ELF-1 (cell line): ENCODE results near the gene FAAP20.

Experiments used
- DNase-seq: peaks from one replicate; pipeline ENCODE4 v3.0.0-alpha.2; 2016; ENCODE audit warnings: low read depth, low spot score

FAAP20 gene

DNA sequence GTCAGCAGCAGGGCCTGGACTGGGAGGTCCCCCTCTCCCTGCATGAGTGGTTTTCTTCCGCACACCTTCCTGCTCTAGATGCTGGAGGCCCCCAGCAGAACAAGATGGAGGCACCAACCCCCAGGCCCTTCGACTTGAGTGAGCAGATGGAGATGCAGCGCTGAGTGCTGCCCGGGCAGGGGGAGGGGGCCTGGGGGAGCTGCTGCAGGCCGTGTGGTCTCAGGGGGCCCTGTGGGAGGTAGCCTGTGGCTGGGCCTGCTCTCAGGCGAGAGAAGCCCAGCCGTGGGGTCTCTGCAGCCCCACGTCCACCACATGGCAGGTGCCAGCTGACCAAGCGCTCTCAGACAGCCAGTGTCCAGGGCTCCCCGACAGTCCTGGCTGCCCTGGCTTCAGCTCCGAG lies 1.2 kb upstream of the FAAP20 start:
- DNase-seq: no peak

DNA sequence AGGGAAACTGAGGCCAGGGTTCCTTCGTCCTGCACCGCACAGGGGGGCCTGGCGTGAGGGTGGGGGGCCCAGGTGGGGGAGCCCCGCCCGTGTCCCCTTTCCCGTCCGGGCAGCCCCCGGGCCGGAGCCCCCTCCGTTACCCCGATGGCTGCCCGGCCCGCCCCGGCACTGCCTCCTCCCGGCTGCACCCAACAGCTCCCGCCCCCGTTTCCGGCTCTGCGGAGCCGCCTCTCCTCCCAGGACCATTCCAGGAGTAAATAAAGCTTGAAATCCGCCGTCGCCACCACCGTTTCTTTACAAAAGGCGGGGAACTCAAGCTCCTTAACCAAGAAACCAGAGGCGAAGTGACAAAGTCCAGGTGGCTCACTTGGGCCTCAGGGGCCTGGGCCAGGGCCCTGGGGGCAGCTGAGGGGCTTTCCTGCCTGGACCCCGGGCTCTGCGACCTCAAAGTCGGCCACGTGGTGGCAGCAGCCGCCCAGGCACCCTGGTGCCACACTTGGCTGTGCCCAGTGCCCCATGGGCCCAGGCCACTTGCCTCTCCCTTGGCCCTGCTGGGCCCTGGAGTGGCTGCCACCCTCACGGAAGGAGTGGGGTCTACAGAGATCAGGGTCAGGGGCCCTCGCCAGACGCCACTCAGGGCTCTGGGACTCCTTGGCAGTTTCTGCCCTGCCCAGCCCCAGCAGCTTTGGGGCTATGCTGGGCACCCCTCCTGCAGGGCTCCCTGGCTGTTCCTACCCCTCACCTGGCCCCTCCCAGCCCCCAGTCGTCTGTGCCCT lies 514 bp upstream of the FAAP20 start:
- DNase-seq: peak; percentile 93

DNA sequence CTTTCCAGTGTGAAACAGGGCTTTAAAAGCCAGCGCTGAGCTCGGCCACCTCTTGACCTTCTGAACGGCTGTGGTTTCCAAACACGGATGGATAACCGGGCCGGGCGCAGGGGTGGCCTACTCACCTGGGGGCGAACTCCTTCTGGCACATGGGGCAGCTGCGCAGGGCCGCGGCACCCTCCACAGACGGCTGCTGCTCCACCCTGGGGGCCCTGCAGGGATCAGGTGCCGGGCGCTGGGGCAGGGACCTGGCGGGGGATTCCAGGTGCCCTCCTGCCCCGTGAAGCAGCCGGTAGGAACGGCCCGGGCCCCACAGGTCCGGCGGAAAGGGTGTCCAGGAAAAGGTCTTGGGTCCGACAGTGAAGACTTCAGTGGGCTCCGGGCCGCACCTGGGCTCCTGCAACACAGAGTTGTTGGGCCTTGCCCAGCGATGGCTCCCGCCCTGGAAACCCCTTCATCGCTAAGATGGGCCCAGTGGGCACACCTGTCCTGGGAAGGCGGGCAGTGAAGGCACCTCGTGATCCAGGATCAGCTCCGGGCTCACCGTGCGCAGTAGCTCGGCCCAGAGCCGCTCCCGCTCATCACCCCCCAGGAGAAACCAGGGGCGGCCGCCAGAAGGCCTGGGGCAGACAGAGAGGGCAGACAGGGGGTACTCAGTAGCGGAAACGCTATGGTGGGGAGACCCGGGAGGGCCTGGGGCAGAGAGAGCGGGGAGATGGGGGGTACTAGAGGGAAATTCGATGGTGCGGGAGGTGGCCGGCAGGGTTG lies 874 bp downstream of the FAAP20 start:
- DNase-seq: no peak

DNA sequence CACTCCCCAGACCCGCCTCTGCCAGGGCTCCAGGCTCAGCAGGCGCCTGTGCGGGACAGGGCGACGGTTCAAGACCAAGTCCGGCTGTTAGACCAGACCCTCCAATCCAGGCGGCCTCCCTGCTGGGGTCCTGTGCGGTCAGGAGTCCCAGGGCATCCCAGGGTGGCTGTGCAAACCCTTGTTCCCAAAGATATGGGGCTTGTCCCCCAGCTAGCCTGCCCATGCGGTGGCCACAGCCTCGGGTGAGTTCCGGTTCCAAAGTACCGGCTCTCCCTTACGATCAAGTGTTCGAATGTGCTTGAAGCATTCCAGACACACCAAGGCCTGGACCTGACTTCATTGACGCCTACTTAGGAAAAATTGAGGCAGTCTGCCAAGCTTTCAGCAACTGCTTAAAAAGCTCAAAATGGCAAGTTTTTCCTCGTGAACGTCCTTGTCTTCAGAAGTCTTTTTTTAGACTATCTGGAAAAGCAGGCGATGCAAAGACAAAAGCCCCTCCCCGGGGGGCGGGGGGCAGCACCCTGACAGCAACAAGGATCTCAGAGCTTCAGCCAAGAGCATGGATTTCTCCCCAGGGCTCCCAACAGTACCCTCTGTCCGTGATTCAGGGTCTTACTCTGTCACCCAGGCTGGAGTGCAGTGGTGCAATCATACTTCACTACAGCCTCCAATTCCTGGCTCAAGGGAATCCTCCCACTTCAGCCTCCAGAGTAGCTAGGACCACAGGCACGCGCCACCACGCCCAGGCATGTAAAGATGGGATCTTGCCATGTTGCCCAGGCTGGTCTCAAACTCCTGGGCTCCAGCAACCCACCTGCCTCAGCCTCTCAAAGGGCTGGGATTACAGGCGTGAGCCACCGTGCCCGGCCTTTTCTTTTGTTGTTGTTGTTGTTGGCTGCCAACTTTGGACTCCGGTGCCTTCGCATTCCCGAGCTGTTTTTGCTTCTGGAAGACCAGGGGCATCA lies 2.3 kb downstream of the FAAP20 start:
- no peak for DNase-seq

DNA sequence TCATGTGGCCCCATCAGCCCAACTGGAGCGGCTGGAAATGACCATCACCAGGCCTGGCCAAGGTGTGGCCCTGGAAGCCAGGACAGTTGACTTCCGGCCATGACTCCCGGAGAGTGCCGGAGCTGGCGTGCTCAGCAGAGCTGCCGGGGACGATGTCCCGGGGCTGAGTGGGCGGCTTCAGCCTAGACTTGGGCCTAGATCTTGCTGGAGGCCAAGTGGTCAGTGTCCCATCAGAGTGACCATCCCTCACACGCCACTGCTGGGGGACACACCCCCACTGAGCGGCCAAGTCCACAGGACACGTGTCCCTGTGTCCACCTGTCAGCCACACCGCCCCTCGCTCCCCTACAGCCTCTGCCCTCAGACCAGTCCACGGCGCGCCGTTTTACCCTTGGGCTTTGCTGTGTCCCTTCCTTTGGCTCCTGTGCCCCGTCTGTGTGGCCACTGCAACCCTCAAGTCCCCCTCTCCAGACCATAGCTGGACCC lies 4.0 kb downstream of the FAAP20 start:
- DNase-seq: no peak

DNA sequence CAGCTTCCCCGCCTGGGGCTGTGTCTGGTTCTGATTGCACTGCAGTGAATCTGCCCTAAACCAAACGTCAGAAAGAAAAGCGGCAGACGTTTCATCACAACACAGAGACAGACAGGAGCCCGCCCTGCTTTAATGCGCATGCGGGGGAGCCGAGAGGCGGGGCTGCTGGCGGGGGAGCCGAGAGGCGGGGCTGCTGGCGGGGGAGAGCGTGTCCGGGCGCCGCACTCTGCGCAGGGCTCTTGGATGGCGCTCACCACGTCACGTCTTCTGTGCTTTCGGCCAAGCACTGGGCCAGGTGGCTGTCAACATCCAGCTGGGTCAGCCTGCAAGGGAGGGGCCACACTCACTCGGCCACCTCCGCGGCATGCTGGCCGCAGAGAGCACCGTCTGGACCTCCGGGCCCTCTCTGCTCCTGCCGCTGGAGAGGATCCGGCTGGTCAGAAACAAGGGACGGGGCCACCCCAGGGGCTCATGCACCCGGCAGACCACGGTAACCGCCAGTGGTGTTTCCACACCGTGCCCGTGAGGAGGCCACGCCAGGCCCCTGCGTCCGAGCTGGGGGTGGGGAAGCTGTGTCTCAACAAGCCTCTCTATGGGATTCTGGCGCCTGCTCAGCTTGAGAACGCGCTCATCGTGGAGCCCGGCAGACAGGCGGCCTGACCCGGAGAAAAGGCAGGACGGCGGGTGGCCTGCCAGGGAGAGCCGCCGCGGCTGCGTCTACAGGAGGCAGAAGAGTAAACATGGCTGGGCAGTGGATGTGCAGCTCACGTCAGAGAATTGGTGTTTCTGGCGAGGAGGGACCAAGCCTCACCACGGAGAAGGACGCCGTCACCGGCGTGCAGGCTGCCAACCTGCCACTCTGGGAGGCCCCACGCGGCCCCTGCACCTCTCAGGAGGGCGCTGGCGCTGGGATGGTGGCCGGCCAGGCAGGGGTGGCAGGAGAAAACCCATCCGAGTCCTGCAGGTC lies 4.8 kb downstream of the FAAP20 start:
- DNase-seq: peak; percentile 97

DNA sequence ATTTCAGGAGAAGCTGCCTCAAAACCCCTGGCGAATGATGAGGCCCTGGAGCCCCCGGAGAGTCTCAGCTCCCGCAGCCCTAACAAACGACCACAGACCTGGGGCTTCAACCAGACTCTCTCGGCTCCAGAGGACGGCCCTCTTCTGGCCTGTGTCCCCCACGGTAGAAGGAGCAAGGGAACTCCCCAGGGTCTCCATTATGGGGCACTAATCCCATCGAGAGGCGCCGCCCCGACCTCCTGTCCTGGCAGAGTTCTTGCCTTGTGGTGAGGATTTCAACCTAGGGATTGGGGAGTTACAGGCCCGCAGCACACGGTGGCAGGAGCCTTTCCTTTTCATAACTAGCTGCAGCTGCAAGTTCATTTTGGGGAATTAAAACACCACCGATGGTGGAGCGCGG lies 6.2 kb downstream of the FAAP20 start:
- DNase-seq: no peak

DNA sequence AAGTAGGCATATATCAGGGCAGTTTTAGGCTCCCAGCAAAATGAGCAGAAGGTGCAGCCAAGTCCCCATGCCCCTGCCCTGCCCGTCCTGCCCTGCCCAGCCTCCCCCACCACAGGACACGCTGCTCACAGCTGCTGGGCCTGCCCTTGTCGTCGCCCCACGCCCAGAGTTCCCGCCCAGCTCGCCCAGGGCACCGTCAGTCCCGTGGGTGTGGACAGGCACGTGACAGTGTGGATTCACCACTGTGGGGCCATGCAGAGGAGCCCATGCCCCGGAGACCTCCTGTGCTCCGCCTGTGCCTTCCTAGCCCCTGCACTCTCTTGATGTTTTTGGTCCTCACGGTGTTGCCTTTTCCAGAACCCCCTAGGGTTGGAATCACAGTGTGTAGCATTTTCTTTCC lies 7.0 kb downstream of the FAAP20 start:
- no peak for DNase-seq

DNA sequence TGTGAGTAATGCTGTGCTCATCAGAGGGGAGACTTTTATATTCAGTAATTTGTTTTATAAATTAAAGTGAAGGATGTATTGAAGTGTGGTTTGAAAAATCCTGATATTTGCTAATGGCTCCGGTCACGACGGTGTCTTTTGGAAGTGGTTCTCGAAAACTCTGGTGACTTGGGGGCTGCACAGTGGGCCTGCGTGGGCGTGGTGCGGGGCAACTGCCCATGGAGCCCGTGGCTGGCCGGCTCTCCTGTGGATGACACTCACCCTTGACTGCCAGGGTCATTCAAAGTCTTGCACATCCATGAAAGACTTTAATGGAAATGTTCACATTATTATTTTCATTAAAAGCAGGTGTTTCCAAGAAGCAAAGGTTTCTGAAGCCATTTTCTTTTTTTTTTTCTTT lies 7.7 kb downstream of the FAAP20 start:
- no peak for DNase-seq

DNA sequence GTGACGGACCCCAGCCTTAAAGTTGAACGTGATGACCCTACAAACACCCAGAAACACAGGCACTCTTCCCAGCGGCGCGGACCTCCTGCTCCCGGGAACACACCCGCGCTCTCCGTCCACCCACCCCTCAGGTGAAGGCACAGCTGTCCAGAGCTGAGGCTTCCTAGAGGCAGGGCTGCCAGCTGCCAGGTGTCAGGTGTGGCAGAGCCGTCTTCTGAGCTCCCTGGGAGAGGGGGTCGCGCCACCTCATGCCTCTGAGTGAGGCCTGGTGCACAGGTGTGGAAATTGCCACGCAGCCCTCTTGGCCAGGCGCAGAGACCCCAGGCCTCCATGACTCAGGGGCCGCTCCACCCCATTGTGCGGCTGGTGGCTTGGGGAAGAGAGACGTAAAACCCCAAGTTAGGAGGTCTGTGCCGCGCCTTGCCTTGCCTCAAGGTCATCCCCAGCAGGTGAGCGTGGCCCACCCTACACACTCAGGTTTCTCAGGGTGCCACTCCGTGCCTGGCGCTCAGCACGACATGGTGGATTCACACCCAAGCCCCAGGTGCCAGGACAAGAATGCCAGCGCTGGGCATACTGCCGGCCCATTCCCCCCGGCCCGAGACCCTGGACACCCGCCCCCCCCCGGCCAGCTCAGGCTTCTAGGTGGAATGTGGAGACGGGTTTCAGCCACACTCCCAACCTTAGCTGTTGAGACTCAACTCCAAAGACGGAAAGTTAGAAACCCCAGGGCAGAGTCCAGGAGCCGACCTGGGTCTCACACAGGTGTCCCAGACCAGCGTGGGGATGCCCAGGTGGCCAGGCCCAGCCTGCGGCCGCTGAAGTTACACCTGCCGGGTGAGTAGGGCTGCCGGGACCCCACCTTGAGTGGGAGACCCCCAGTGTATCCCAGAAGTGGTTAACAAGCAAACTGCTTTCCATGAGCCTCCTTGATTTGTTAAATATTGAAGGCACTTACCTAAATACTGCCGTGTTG lies 8.4 kb downstream of the FAAP20 start:
- no peak for DNase-seq

DNA sequence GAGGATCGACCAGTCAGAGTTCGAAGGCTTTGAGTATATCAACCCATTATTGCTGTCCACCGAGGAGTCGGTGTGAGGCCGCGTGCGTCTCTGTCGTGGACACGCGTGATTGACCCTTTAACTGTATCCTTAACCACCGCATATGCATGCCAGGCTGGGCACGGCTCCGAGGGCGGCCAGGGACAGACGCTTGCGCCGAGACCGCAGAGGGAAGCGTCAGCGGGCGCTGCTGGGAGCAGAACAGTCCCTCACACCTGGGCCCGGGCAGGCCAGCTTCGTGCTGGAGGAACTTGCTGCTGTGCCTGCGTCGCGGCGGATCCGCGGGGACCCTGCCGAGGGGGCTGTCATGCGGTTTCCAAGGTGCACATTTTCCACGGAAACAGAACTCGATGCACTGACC lies 9.6 kb downstream of the FAAP20 start:
- DNase-seq: no peak

DNA sequence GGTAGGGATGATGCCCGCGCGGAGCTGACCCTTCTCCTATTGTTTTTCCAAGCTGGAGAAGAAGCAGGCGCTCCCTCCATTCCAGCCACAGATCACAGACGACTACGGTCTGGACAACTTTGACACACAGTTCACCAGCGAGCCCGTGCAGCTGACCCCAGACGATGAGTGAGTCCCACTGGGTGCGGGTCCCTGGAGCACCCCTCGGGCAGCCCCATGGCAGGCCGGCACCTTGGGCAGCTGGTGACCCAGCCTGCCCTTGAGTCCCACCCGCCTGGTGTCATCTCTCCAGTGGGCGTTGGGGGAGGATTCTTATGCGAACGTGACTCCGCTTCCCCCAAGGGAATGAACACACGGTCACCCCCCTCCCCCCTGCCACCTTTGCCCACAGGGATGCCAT lies 10.0 kb downstream of the FAAP20 start:
- no peak for DNase-seq

DNA sequence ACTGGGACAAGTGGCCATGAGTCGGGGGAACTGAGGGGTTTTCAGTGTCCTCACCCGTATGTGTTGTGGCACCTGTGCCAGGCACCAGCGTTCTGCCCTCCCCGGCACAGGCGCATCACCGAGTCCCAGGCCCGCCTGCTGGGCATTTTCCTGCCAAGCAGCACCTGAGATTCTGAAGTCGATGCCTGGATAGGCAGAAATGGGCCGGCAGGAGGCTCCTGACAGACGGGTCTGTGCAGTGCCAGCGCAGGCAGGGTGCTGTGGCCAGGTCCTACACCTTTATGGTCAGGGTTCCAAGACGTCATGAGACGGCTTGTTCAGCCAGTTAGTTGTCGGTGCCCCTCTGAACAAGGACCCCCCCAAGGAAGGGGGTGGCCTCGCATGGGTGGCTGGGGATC lies 10.6 kb downstream of the FAAP20 start:
- no peak for DNase-seq

DNA sequence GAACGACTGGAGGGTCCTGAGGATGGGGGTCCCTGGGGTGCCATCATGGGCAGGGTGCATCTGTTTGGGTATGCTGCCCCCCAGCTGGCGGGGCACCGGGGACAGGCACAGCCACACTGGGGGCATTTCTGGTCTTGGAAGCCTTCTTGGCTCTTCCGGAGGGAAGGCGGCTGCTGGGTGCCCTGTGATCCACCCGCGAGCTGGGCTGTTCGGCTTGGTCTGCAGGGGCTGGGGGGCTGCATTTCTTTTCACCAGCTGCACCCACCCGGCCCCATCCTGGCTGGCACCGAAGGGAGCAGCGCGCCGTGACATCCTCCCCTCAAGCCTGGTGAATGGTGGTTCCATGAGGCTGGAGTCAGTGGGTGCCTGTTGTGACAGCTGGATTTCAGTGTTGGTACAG lies 12.2 kb downstream of the FAAP20 start:
- no peak for DNase-seq

DNA sequence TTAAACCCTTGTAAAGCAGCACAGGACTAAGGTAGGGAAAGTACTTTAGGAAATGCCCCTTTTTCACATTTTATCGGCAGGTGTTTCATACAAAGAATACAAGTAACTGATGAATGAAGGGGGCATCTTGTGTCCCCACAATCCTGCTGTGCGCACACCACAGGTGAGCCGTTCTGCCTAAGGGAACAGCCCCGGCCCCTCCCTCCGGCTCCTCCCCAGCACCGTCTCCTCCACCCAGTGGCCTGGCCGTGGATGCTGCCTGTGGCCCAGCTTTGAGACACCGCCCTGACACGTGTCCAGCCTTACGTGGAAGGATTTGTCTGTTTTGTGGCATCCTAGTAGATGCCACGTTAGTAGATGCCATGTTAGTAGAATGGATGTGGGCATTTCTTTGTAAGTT lies 12.8 kb downstream of the FAAP20 start:
- no peak for DNase-seq

DNA sequence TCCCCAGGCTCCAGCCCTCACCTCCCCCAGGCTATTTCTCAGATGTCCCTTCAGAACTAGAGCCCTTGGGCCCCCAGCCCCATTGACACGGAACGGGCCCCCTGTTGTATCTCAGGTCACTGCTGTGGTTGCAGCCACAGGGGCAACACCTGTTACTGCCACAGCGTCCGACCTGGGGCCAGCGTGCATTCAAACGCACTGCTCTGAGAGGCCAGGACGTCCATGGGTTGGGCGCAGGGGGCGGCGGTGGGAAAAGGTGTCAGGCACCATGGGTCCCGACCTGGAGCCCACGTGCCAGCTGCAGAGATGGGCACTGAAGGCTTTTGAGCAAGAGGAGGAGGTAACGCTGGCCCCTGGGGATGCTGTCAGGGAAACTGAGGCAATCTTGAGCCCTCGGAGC lies 13.3 kb downstream of the FAAP20 start:
- DNase-seq: no peak

DNA sequence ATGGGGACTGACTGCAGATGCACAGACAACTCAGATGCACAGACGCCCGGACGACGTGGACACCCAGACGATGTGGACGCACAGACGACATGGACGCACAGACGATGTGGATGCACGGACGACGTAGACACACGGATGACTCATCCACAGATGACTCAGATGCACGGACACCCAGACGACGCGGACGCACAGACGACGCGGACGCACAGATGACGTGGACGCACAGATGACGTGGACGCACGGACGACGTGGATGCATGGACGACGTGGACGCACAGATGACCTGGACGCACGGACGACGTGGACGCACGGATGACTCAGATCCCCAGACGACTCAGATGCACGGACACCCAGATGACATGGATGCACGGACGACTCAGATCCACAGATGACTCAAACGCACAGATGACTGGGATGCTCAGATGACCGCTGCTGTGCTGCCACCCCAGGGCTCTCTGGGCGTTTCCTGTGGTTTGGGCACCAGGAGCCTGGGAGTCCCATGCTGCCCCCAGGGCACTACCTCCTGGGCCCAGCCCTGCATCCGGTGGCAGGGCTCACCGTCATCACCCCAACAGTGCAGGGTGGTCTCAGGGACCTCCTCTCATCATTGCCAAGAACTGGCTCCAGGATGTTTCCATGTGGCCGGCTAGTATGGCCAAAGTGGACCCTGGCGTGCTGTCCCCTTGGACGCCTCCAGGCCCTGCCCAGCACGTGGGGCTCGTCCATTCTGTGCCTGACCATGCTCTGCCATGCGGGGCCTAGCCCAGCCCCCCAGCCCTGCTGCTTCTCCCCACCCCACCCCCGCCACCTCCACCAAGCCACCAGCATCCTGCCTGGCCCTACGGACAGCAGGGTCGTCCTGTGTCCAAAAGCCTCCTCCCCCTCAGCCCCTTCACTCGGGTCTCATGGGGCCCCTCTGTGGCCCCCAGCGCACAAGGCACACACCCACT lies 14.0 kb downstream of the FAAP20 start:
- DNase-seq: no peak

DNA sequence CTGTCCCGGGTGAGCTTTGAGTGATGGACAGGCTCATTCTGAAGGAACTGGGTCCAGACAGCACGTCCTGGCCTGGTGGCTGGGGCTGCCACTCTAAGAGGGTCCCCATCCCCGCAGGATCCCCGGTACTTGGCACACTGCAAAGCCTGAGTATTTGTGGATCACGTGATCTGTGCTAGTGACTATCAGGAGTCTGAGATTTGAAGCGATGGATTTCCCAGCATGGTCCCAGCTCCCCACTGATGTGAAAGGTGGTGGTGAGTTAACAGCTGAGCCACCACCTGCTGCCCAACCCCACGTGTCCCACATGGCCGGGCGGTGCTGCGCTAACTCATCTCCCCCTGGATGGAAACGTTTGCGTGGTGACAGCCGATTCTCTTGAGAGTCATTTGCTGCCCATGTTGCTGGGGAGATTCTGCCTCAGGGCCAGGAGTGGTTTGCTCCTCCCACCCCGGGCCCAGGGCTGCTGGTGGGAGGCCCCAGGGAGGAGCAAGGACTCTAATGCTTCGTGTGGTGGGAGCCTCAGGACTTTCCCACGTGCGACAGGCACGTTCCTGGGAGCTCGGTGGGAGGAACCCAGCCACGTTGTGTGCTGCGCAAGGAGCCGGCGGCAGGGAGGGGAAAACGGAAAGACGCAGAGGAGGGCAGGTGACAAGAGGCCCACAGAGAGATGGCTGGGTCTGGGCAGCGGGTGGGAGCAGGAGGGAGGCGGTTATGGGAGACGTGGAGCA lies 15.1 kb downstream of the FAAP20 start:
- DNase-seq: no peak
